HG03196 (cell line): Measurements from ENCODE around the gene PPL.
"Not testable (repeated sequence)": the region's sequence is repeated elsewhere in the genome, so short reads cannot be mapped to it uniquely, and the experiment has no call there.

ENCODE experiments used
- ATAC-seq: cut with Tn5 transposase; IDR thresholded peaks from one replicate; pipeline ENCODE4 v1.9.1; 2021; ENCODE audit not compliant: unreplicated experiment

Gene PPL

GRCh38 chr16:4935241-4935855 is 1.6 kb downstream of the PPL start:
- ATAC-seq: no peak

GRCh38 chr16:4934591-4934990 is 2.4 kb downstream of the PPL start:
- ATAC-seq: no peak

GRCh38 chr16:4933871-4934395 is 3.0 kb downstream of the PPL start:
- ATAC-seq: no peak

- no peak for ATAC-seq
These were observed 3.5 kb downstream of the PPL start for GRCh38 chr16:4933433-4933832.

GRCh38 chr16:4931381-4931780 is 5.6 kb downstream of the PPL start:
- no peak for ATAC-seq

GRCh38 chr16:4929619-4930018 is 7.3 kb downstream of the PPL start:
- ATAC-seq: not testable (repeated sequence)

GRCh38 chr16:4928227-4928626 is 8.7 kb downstream of the PPL start:
- no peak for ATAC-seq

GRCh38 chr16:4927661-4928060 is 9.3 kb downstream of the PPL start:
- no peak for ATAC-seq

GRCh38 chr16:4926928-4927327 is 10.0 kb downstream of the PPL start:
- no peak for ATAC-seq

- ATAC-seq: no peak
These were observed 11.2 kb downstream of the PPL start for GRCh38 chr16:4925791-4926190.

- ATAC-seq: no peak
These were observed 11.7 kb downstream of the PPL start for GRCh38 chr16:4925293-4925607.

- no peak for ATAC-seq
These were observed 12.2 kb downstream of the PPL start for GRCh38 chr16:4924593-4925292.

- no peak for ATAC-seq
These were observed 13.1 kb downstream of the PPL start for GRCh38 chr16:4923853-4924252.

- ATAC-seq: no peak
These were observed 14.1 kb downstream of the PPL start for GRCh38 chr16:4922721-4923342.

- ATAC-seq: no peak
These were observed 16.1 kb downstream of the PPL start for GRCh38 chr16:4920826-4921225.

- no peak for ATAC-seq
These were observed 18.1 kb downstream of the PPL start for GRCh38 chr16:4918781-4919251.

GRCh38 chr16:4917117-4917516 is 19.8 kb downstream of the PPL start:
- no peak for ATAC-seq

GRCh38 chr16:4915226-4915761 is 21.7 kb downstream of the PPL start:
- no peak for ATAC-seq

- ATAC-seq: no peak
These were observed 22.3 kb downstream of the PPL start for GRCh38 chr16:4914528-4915225.

GRCh38 chr16:4913774-4914525 is 23.0 kb downstream of the PPL start:
- no peak for ATAC-seq
